OCI-LY3 (cell line): ENCODE measurements around the gene IFI16.
"Not testable (repeated sequence)": the region's sequence is repeated elsewhere in the genome, so short reads cannot be mapped to it uniquely, and the experiment has no call there.

Source experiments
- CTCF ChIP-seq: fragments of 200-600, 300-600 bp; sonication (generic); IDR thresholded peaks from 2 replicates; pipeline ENCODE4 v1.5.1; 2014; ENCODE audit warnings: antibody characterized with exemption, low read length, low read depth
- EZH2phosphoT487 ChIP-seq: fragments of 200-600 bp; shearing (Covaris generic); IDR thresholded peaks from 2 replicates; pipeline ENCODE4 v1.6.1; 2018; ENCODE audit warnings: antibody characterized with exemption, mixed run types, low read depth

GRCh38 chr1:159026841-159027240 lies 17.1 kb downstream of the IFI16 start:
- TF ChIP-seq CTCF, EZH2phosphoT487: not testable (repeated sequence)
